SK-N-SH (cell line): Measurements from ENCODE around the gene PKNOX1. TPM values are rescaled to one million over a fixed set of nuclear protein-coding genes. Genes with fewer than 3 reads are reported as not detected.
"Not testable (repeated sequence)": the region's sequence is repeated elsewhere in the genome, so short reads cannot be mapped to it uniquely, and the experiment has no call there.

Experiments used
- CTCF ChIA-PET: fragments of 300-600, 350-600 bp; formaldehyde crosslinking; extraction: SDS; loops from one replicate; lab custom pipeline; 2021; lab: Yijun Ruan, JAX
- POLR2A ChIA-PET: fragments of 350-600 bp; sonication (Branson Sonifier 250); formaldehyde crosslinking; extraction: SDS; loops from one replicate; lab custom pipeline; 2020; ENCODE audit warnings: antibody characterized with exemption, inconsistent platforms; lab: Yijun Ruan, JAX
- DNase-seq: peaks from one replicate; pipeline ENCODE4 v3.0.0; 2012
- H2AFZ ChIP-seq: fragments of 200-600 bp; sonication (generic); 2 replicates; pipeline ENCODE4 v1.8.1; 2016; ENCODE audit warnings: antibody characterized with exemption, mild to moderate bottlenecking, low read depth
- H3F3A ChIP-seq: fragments of 200-600 bp; sonication (generic); replicated peaks from 2 replicates; pipeline ENCODE3; 2016; ENCODE audit warnings: antibody characterized with exemption, mild to moderate bottlenecking; ENCODE audit not compliant: insufficient read depth
- H3K27ac ChIP-seq, 2 experiments: fragments of 200-500 bp in 1 of 2; fragments of 200-600 bp in 1 of 2; sonication (Bioruptor generic) in 1 of 2; sonication (generic), shearing (Covaris generic) in 1 of 2; 2 replicates each; pipeline versions ENCODE4 v1.5.1 to v1.6.1; 2014 to 2016; ENCODE audit warnings: low read depth in 2 of 2, inconsistent platforms in 1 of 2, low read length in 1 of 2, mild to moderate bottlenecking in 1 of 2, mixed read lengths in 1 of 2
- H3K27me3 ChIP-seq: fragments of 200-600 bp; sonication (generic), shearing (Covaris generic); 2 replicates; pipeline ENCODE4 v1.6.1; 2016; ENCODE audit warnings: mixed run types; ENCODE audit not compliant: insufficient read depth
- H3K36me3 ChIP-seq, 2 experiments: fragments of 200-500 bp in 1 of 2; fragments of 200-600 bp in 1 of 2; sonication (Bioruptor generic) in 1 of 2; sonication (generic) in 1 of 2; replicated peaks in 1 of 2; 2 replicates each; pipeline versions ENCODE3 to v1.5.1; 2014 to 2016; ENCODE audit warnings: low read length in 1 of 2, mild to moderate bottlenecking in 1 of 2; ENCODE audit not compliant: insufficient read depth in 2 of 2, control insufficient read depth in 1 of 2
- H3K4me1 ChIP-seq, 2 experiments: fragments of 200-500 bp in 1 of 2; fragments of 200-600 bp in 1 of 2; sonication (Bioruptor generic) in 1 of 2; sonication (generic), shearing (Covaris generic) in 1 of 2; 2 replicates each; pipeline versions ENCODE4 v1.5.1 to v1.6.1; 2014 to 2016; ENCODE audit warnings: low read depth in 1 of 2, low read length in 1 of 2, mixed run types in 1 of 2; ENCODE audit not compliant: insufficient read depth in 2 of 2, control insufficient read depth in 1 of 2
- H3K4me2 ChIP-seq: fragments of 200-600 bp; sonication (generic), shearing (Covaris generic); 2 replicates; pipeline ENCODE4 v1.6.1; 2017; ENCODE audit warnings: mixed run types
- H3K4me3 ChIP-seq, 2 experiments: fragments of 200-500 bp in 1 of 2; fragments of 200-600 bp in 1 of 2; sonication (Bioruptor generic) in 1 of 2; sonication (generic), shearing (Covaris generic) in 1 of 2; 2 replicates each; pipeline versions ENCODE4 v1.5.1 to v1.8.1; 2014 to 2016; ENCODE audit warnings: low read depth in 2 of 2, inconsistent platforms in 1 of 2, low read length in 1 of 2, mild to moderate bottlenecking in 1 of 2, mixed read lengths in 1 of 2, moderate library complexity in 1 of 2
- H3K79me2 ChIP-seq: fragments of 200-600 bp; sonication (generic); 2 replicates; pipeline ENCODE4 v1.8.1; 2017; ENCODE audit warnings: mild to moderate bottlenecking; ENCODE audit not compliant: insufficient read depth
- H3K9ac ChIP-seq: fragments of 200-600 bp; sonication (generic); 2 replicates; pipeline ENCODE4 v1.6.1; 2017; ENCODE audit warnings: mixed run types
- H3K9me2 ChIP-seq: fragments of 200-600 bp; sonication (generic); 2 replicates; pipeline ENCODE4 v1.6.1; 2017; ENCODE audit warnings: mixed run types
- H3K9me3 ChIP-seq: fragments of 200-600 bp; sonication (generic); 2 replicates; pipeline ENCODE4 v1.6.1; 2017; ENCODE audit warnings: mixed run types, mild to moderate bottlenecking, moderate library complexity
- H4K20me1 ChIP-seq: fragments of 200-600 bp; sonication (generic); 2 replicates; pipeline ENCODE4 v1.6.1; 2017; ENCODE audit warnings: mild to moderate bottlenecking, mixed run types; ENCODE audit not compliant: insufficient read depth
- CTCF ChIP-seq: fragments of 200-600 bp; sonication (generic); IDR thresholded peaks from 2 replicates; pipeline ENCODE4 v1.6.1; 2017; ENCODE audit warnings: antibody characterized with exemption, mild to moderate bottlenecking, moderate library complexity
- ELF1 ChIP-seq: IDR thresholded peaks from 2 replicates; pipeline ENCODE4 v1.4.0; 2012
- EP300 ChIP-seq, 2 experiments: IDR thresholded peaks; 2 replicates each; pipeline versions ENCODE4 v1.4.0 to v1.6.1; 2012; ENCODE audit warnings: borderline replicate concordance in 1 of 2, low read depth in 1 of 2, low read length in 1 of 2
- FOSL2 ChIP-seq: IDR thresholded peaks from 2 replicates; pipeline ENCODE4 v1.4.0; 2012; ENCODE audit warnings: low read depth, mild to moderate bottlenecking, moderate library complexity, borderline replicate concordance
- FOXM1 ChIP-seq: IDR thresholded peaks from 2 replicates; pipeline ENCODE4 v1.4.0; 2012; ENCODE audit warnings: low read depth, mild to moderate bottlenecking
- GABPA ChIP-seq: IDR thresholded peaks from 2 replicates; pipeline ENCODE4 v1.4.0; 2012; ENCODE audit warnings: low read depth, mild to moderate bottlenecking
- JUND ChIP-seq: IDR thresholded peaks from 2 replicates; pipeline ENCODE4 v1.4.0; 2012
- MXI1 ChIP-seq: IDR thresholded peaks from 2 replicates; pipeline ENCODE4 v1.6.1; 2012; ENCODE audit warnings: mild to moderate bottlenecking, low read depth, low read length, improper control_type of control experiment
- NRF1 ChIP-seq: IDR thresholded peaks from 2 replicates; pipeline ENCODE4 v1.6.1; 2012; ENCODE audit warnings: low read depth, mild to moderate bottlenecking, low read length
- RAD21 ChIP-seq: IDR thresholded peaks from 2 replicates; pipeline ENCODE4 v1.6.1; 2012; ENCODE audit warnings: mild to moderate bottlenecking, low read length
- RCOR1 ChIP-seq: fragments of 150-350 bp; IDR thresholded peaks from 2 replicates; pipeline ENCODE4 v1.6.1; 2017; ENCODE audit warnings: antibody characterized with exemption, low read length
- RFX5 ChIP-seq: IDR thresholded peaks from 2 replicates; pipeline ENCODE4 v1.6.1; 2012; ENCODE audit warnings: mild to moderate bottlenecking, improper control_type of control experiment, low read length
- SMC3 ChIP-seq: IDR thresholded peaks from 2 replicates; pipeline ENCODE4 v1.6.1; 2012; ENCODE audit warnings: low read depth, low read length, improper control_type of control experiment
- TCF12 ChIP-seq: IDR thresholded peaks from 2 replicates; pipeline ENCODE4 v1.4.0; 2012
- ZBTB33 ChIP-seq: IDR thresholded peaks from 2 replicates; pipeline ENCODE4 v1.4.0; 2012; ENCODE audit warnings: low read depth, borderline replicate concordance
- WGBS: methylation state at CpG from one replicate; pipeline ENCODE4 v1.1.6; 2017; ENCODE audit warnings: low lambda C conversion rate; 5-methylcytosine and 5-hydroxymethylcytosine counted together
- polyA plus RNA-seq, 3 experiments: library from polyadenylated mRNA; depleted of rRNA; stranded (reverse); fragments of >200 nt; gene quantifications; 2 replicates each; pipeline ENCODE4 v1.2.3, GENCODE V29; 2012
- TF ChIP-seq, protein P1 (sequence below): IDR thresholded peaks from 2 replicates; pipeline ENCODE4 v1.4.0; 2012; ENCODE audit warnings: low read depth

Gene PKNOX1
- polyA plus RNA-seq, 1 of the 3 experiments (the other 2 are of a cell fraction): 21.7 TPM

GRCh38 chr21:42942244-42942643, 32.1 kb upstream of the PKNOX1 start:
- ChIA-PET CTCF (no interaction called here), POLR2A (no interaction called here)
- DNase-seq: no peak

GRCh38 chr21:42949094-42949755, 25.1 kb upstream of the PKNOX1 start:
- H3K27ac ChIP-seq, H4K20me1 ChIP-seq, POLR2A ChIA-PET, DNase-seq, H3K27me3 ChIP-seq, H3K36me3 ChIP-seq, H3K4me1 ChIP-seq, H3K9me2 ChIP-seq, CTCF ChIA-PET, H3K4me2 ChIP-seq, H3K9me3 ChIP-seq, H3F3A ChIP-seq, H3K9ac ChIP-seq, H3K4me3 ChIP-seq, H3K79me2 ChIP-seq, H2AFZ ChIP-seq: not testable (repeated sequence)
- WGBS: 59% methylated on average over 13 of the region's 13 CpGs

More at GRCh38 chr21:42942244-42942643, 32.1 kb upstream of the PKNOX1 start:
- no peak overlapping the region for H3K4me3 ChIP-seq
- no peak overlapping the region for H2AFZ ChIP-seq
- no peaks in the 10 kb centered on the region for H3K9me3 ChIP-seq
- TF ChIP-seq JUND (no peak), MXI1 (no peak), SMC3 (no peak), TCF12 (no peak), CTCF (no peak), ELF1 (no peak), FOSL2 (no peak), NRF1 (no peak), RAD21 (no peak), RCOR1 (no peak), GABPA (no peak), EP300 (IDR thresholded peaks at IDR 0.05; ENCODE audit: borderline replicate concordance in 1 of 2, low read depth in 1 of 2, low read length in 1 of 2) (no peak), RFX5 (no peak), ZBTB33 (no peak), FOXM1 (no peak)
- TF ChIP-seq, protein P1, sequence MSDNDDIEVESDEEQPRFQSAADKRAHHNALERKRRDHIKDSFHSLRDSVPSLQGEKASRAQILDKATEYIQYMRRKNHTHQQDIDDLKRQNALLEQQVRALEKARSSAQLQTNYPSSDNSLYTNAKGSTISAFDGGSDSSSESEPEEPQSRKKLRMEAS: no peak
- no peaks in the 10 kb centered on the region for H3K36me3 ChIP-seq
- H3K4me2 ChIP-seq: no peak overlapping the region
- peaks cover 0 to 6% of the 10 kb centered on the region in 2 experiments; a peak in 1 of 4 replicates for H3K4me1 ChIP-seq
- H3K9ac ChIP-seq: no peak overlapping the region
- H3K27ac ChIP-seq: no peak overlapping the region
- no peaks in the 10 kb centered on the region for H3K27me3 ChIP-seq
- H3K79me2 ChIP-seq: no peaks in the 10 kb centered on the region
- H3K9me2 ChIP-seq: no peaks in the 10 kb centered on the region
- peaks cover 10% of the 10 kb centered on the region for H3F3A ChIP-seq
- WGBS: 75% methylated on average over 6 of the region's 6 CpGs
- no peaks in the 10 kb centered on the region for H4K20me1 ChIP-seq

DNA sequence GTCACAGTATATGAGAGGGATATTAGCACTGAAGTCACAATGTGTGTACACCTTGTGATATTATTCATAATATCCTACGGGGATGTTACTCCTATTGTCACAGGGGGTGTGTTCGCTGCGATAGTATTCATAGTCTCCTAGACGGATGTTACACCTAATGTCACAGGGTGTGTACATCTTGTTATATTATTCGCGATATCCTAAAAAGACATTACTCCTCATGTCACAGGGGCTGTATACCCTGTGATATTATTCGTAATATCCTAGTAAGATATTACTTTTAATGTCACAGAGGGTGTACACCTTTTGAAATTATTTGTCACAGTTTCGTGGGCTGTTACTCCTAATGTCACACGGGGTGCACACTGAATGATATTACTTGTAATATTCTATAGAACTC, 23.2 kb upstream of the PKNOX1 start:
- H3K4me1 ChIP-seq, POLR2A ChIA-PET, H3K27ac ChIP-seq, H3K9ac ChIP-seq, H2AFZ ChIP-seq, H3K9me3 ChIP-seq, H3K79me2 ChIP-seq, H4K20me1 ChIP-seq, DNase-seq, H3K9me2 ChIP-seq, H3K4me3 ChIP-seq, H3K36me3 ChIP-seq, H3F3A ChIP-seq, CTCF ChIA-PET, H3K4me2 ChIP-seq, H3K27me3 ChIP-seq: not testable (repeated sequence)
- 70% methylated on average over 9 of the region's 9 CpGs for WGBS
